Liver (tissue), 9 donors: ENCODE data around the gene KRCC1. TPM values are rescaled to one million over a fixed set of nuclear protein-coding genes. Genes with fewer than 3 reads are reported as not detected.

Experiments used
- DNase-seq: peaks from one replicate; pipeline ENCODE4 v3.0.0-alpha.2; 2017; ENCODE audit warnings: low spot score
- H3K27ac ChIP-seq, 2 donors: one replicate each; pipeline ENCODE4 v1.7.0; 2013; ENCODE audit warnings: inconsistent platforms in 2 of 2, low read length in 2 of 2, control low read depth in 1 of 2, low read depth in 1 of 2, mild to moderate bottlenecking in 1 of 2
- H3K27me3 ChIP-seq, 4 donors: one replicate each; pipeline versions ENCODE4 v1.6.1 to v1.7.0; 2013; ENCODE audit warnings: low read length in 3 of 4, inconsistent platforms in 1 of 4, mild to moderate bottlenecking in 1 of 4, moderate library complexity in 1 of 4; ENCODE audit not compliant: control insufficient read depth in 4 of 4, insufficient read depth in 4 of 4
- H3K36me3 ChIP-seq, 4 donors: one replicate each; pipeline versions ENCODE4 v1.6.1 to v1.7.0; 2013; ENCODE audit warnings: low read length in 3 of 4, mild to moderate bottlenecking in 3 of 4, low read depth in 1 of 4, moderate library complexity in 1 of 4; ENCODE audit not compliant: control insufficient read depth in 4 of 4, insufficient read depth in 3 of 4
- H3K4me1 ChIP-seq, 4 donors: one replicate each; pipeline versions ENCODE4 v1.6.1 to v1.7.0; 2013; ENCODE audit warnings: low read length in 3 of 4, mild to moderate bottlenecking in 3 of 4, moderate library complexity in 1 of 4; ENCODE audit not compliant: control insufficient read depth in 4 of 4, insufficient read depth in 4 of 4
- H3K4me3 ChIP-seq, 3 donors: one replicate each; pipeline versions ENCODE4 v1.6.1 to v1.7.0; 2013; ENCODE audit warnings: low read length in 3 of 3, control low read depth in 1 of 3, low read depth in 1 of 3, mild to moderate bottlenecking in 1 of 3
- H3K9ac ChIP-seq, 2 donors: one replicate each; pipeline ENCODE4 v1.7.0; 2013; ENCODE audit warnings: low read length in 2 of 2, mild to moderate bottlenecking in 2 of 2, moderate library complexity in 2 of 2, control low read depth in 1 of 2, low read depth in 1 of 2
- H3K9me3 ChIP-seq, 4 donors: one replicate each; pipeline versions ENCODE4 v1.6.1 to v1.7.0; 2013; ENCODE audit warnings: low read length in 3 of 4; ENCODE audit not compliant: control insufficient read depth in 4 of 4
- ATF3 ChIP-seq: IDR thresholded peaks from 2 replicates; pipeline ENCODE4 v1.6.1; 2016; ENCODE audit warnings: antibody characterized with exemption
- CTCF ChIP-seq: fragments of 150-350 bp; IDR thresholded peaks from 2 replicates; pipeline ENCODE4 v1.5.1; 2017; ENCODE audit warnings: improper control_type of control experiment, low read depth, low read length; ENCODE audit not compliant: missing input control
- EGR1 ChIP-seq, 2 donors: IDR thresholded peaks; 2 replicates each; pipeline ENCODE4 v1.6.1; 2016 to 2018; ENCODE audit warnings: antibody characterized with exemption in 2 of 2, low read depth in 2 of 2
- FOXA1 ChIP-seq: IDR thresholded peaks from 2 replicates; pipeline ENCODE4 v1.6.1; 2016; ENCODE audit warnings: antibody characterized with exemption
- FOXA2 ChIP-seq: IDR thresholded peaks from 2 replicates; pipeline ENCODE4 v1.6.1; 2016; ENCODE audit warnings: antibody characterized with exemption
- GABPA ChIP-seq, 2 donors: IDR thresholded peaks in 1 of 2; conservative IDR thresholded peaks in 1 of 2; 2 replicates each; pipeline ENCODE4 v1.6.1; 2016; ENCODE audit warnings: antibody characterized with exemption in 2 of 2, mild to moderate bottlenecking in 1 of 2, moderate library complexity in 1 of 2
- HNF4A ChIP-seq, 2 donors: conservative IDR thresholded peaks; 2 replicates each; pipeline ENCODE4 v1.6.1; 2016; ENCODE audit warnings: antibody characterized with exemption in 2 of 2, mild to moderate bottlenecking in 2 of 2
- HNF4G ChIP-seq: IDR thresholded peaks from 2 replicates; pipeline ENCODE4 v1.6.1; 2016; ENCODE audit warnings: antibody characterized with exemption
- JUND ChIP-seq, 2 donors: IDR thresholded peaks; 2 replicates each; pipeline ENCODE4 v1.6.1; 2016; ENCODE audit warnings: antibody characterized with exemption in 2 of 2
- MAX ChIP-seq: IDR thresholded peaks from 2 replicates; pipeline ENCODE4 v1.6.1; 2016; ENCODE audit warnings: antibody characterized with exemption
- NR2F2 ChIP-seq: IDR thresholded peaks from 2 replicates; pipeline ENCODE4 v1.6.1; 2016; ENCODE audit warnings: antibody characterized with exemption
- RAD21 ChIP-seq, 2 donors: IDR thresholded peaks; 2 replicates each; pipeline ENCODE4 v1.6.1; 2016; ENCODE audit warnings: antibody characterized with exemption in 2 of 2, mild to moderate bottlenecking in 2 of 2
- REST ChIP-seq: IDR thresholded peaks from 2 replicates; pipeline ENCODE4 v1.6.1; 2016; ENCODE audit warnings: antibody characterized with exemption, mild to moderate bottlenecking
- RXRA ChIP-seq, 2 donors: IDR thresholded peaks; 2 replicates each; pipeline ENCODE4 v1.6.1; 2017 to 2018; ENCODE audit warnings: antibody characterized with exemption in 2 of 2, mild to moderate bottlenecking in 1 of 2
- SP1 ChIP-seq: IDR thresholded peaks from 2 replicates; pipeline ENCODE4 v1.6.1; 2018; ENCODE audit warnings: antibody characterized with exemption, mild to moderate bottlenecking
- TAF1 ChIP-seq: conservative IDR thresholded peaks from 2 replicates; pipeline ENCODE4 v1.6.1; 2016; ENCODE audit warnings: antibody characterized with exemption, mild to moderate bottlenecking
- YY1 ChIP-seq: IDR thresholded peaks from 2 replicates; pipeline ENCODE4 v1.6.1; 2016; ENCODE audit warnings: antibody characterized with exemption, mild to moderate bottlenecking
- ZBTB33 ChIP-seq: IDR thresholded peaks from 2 replicates; pipeline ENCODE4 v1.6.1; 2016; ENCODE audit warnings: antibody characterized with exemption
- WGBS: extraction: QIAGEN DNeasy Blood & Tissue Kit; methylation state at CpG from one replicate; pipeline ENCODE4 v1.1.7; 2013; 5-methylcytosine and 5-hydroxymethylcytosine counted together
- polyA plus RNA-seq, 2 donors: library from polyadenylated mRNA; stranded (reverse) in 1 of 2; unstranded in 1 of 2; fragments of 200-250 nt in 1 of 2; fragments of >200 nt in 1 of 2; fragmentation: Nextera tagmentation in 1 of 2; extraction: Ambion mirVana in 1 of 2; gene quantifications; one replicate each; pipeline versions ENCODE4 v1.2.1 to v1.2.3, GENCODE V29; 2013 to 2015
- total RNA-seq, 2 donors: library from RNA; depleted of rRNA; stranded (reverse); fragments of >200 nt; gene quantifications; one replicate each; pipeline ENCODE4 v1.2.3, GENCODE V29; 2014
- donor health status: healthy.
- donor health status: healthy.
- donor health status: healthy.
- donor health status: healthy.
- donor health status: healthy.

KRCC1 gene
- total and polyA plus RNA-seq, 4 donors = 7.0 to 14.8 (median 11.5) TPM

- Histone ChIP-seq H3K36me3 (no peaks in the 10 kb centered on the region), H3K27ac (no peak overlapping the region), H3K4me3 (no peak overlapping the region), H3K27me3 (no peaks in the 10 kb centered on the region), H3K9ac (no peak overlapping the region), H3K4me1 (no peaks in the 10 kb centered on the region), H3K9me3 (no peaks in the 10 kb centered on the region)
- no peak for TF ChIP-seq JUND (IDR thresholded peaks at IDR 0.05)
- TF ChIP-seq GABPA (IDR thresholded peaks at IDR 0.05 in 1 of 2, conservative IDR thresholded peaks at IDR 0.05 in 1 of 2) = no peak
- TF ChIP-seq CTCF = no peak
- 91% methylated on average over 2 of the region's 2 CpGs for WGBS
- DNase-seq = no peak
Measured at GRCh38 chr2:88068044-88068443, 12.5 kb upstream of the KRCC1 start.

GRCh38 chr2:88067598-88067997 is 12.0 kb upstream of the KRCC1 start, which contains the start of gene SMYD1:
TSS of gene SMYD1 (plus strand) at chr2:88067825. CDS start at chr2:88067865, 40 bp downstream.
- 92% methylated on average over 8 of the region's 8 CpGs for WGBS
- no peaks in the 10 kb centered on the region for H3K4me1 ChIP-seq
- no peak for DNase-seq
- no peaks in the 10 kb centered on the region for H3K27me3 ChIP-seq
- no peak within 1 kb of the TSS for H3K9ac ChIP-seq
- no peaks in the 10 kb centered on the region for H3K9me3 ChIP-seq
- no peak for TF ChIP-seq TAF1
- no peak for TF ChIP-seq FOXA1
- TF ChIP-seq SP1 = no peak
- no peak for TF ChIP-seq ATF3
- TF ChIP-seq MAX = no peak
- TF ChIP-seq HNF4G = no peak
- no peak for TF ChIP-seq REST
- TF ChIP-seq GABPA (IDR thresholded peaks at IDR 0.05 in 1 of 2, conservative IDR thresholded peaks at IDR 0.05 in 1 of 2) = no peak
- TF ChIP-seq RXRA (IDR thresholded peaks at IDR 0.05) = no peak
- no peak for TF ChIP-seq EGR1 (IDR thresholded peaks at IDR 0.05; ENCODE audit: low read depth in 2 of 2)
- TF ChIP-seq FOXA2 = no peak
- no peak for TF ChIP-seq YY1
- TF ChIP-seq HNF4A (conservative IDR thresholded peaks at IDR 0.05) = no peak
- TF ChIP-seq CTCF = no peak
- TF ChIP-seq ZBTB33 = no peak
- no peak for TF ChIP-seq RAD21 (IDR thresholded peaks at IDR 0.05)
- TF ChIP-seq JUND (IDR thresholded peaks at IDR 0.05) = no peak
- no peak for TF ChIP-seq NR2F2
- no peak within 1 kb of the TSS for H3K27ac ChIP-seq
- no peaks in the 10 kb centered on the region for H3K36me3 ChIP-seq
- no peak within 1 kb of the TSS for H3K4me3 ChIP-seq
